Panc1 (cell line): Measurements from ENCODE around the gene RFX8. TPM values are rescaled to one million over a fixed set of nuclear protein-coding genes. Genes with fewer than 3 reads are reported as not detected.

Source experiments
- ATAC-seq: fragments of 200-7000 bp; cut with Tn5 transposase; 2 replicates; pipeline ENCODE4 v1.9.1; 2020; ENCODE audit warnings: mild to moderate bottlenecking, moderate library complexity
- BruUV-seq: library from RNA; stranded (reverse); fragments of 400-500 nt; replicated peaks from 2 replicates; lab custom pipeline; 2021; lab: Mats Ljungman, UMichigan
- CTCF ChIA-PET: fragments of 300-600 bp; sonication (Branson Sonifier 250); formaldehyde crosslinking; loops from one replicate; lab custom pipeline; 2022; ENCODE audit warnings: antibody characterized with exemption; lab: Charles Lee
- POLR2A ChIA-PET: fragments of 300-600 bp; sonication (Branson Sonifier 250); formaldehyde crosslinking; loops from one replicate; lab custom pipeline; 2022; ENCODE audit warnings: antibody characterized with exemption; lab: Charles Lee
- DNase-seq: peaks from one replicate; pipeline ENCODE4 v3.0.0-alpha.2; 2010; ENCODE audit warnings: low read depth, low spot score
- H3K27ac ChIP-seq: 2 replicates; pipeline ENCODE4 v1.5.1; 2011; ENCODE audit warnings: mild to moderate bottlenecking, low read length, inconsistent platforms
- H3K27me3 ChIP-seq: fragments of 200-500 bp; sonication (Bioruptor generic); 2 replicates; pipeline ENCODE4 v1.6.0; 2014; ENCODE audit warnings: low read length, inconsistent platforms; ENCODE audit not compliant: control insufficient read depth, insufficient read depth
- H3K36me3 ChIP-seq: fragments of 200-500 bp; sonication (Bioruptor generic); 2 replicates; pipeline ENCODE4 v1.5.1; 2014; ENCODE audit warnings: inconsistent platforms, mild to moderate bottlenecking, low read length, moderate library complexity; ENCODE audit not compliant: control insufficient read depth, insufficient read depth
- H3K4me1 ChIP-seq: 2 replicates; pipeline ENCODE4 v1.5.1; 2011; ENCODE audit warnings: inconsistent platforms, mild to moderate bottlenecking, low read length, moderate library complexity; ENCODE audit not compliant: control insufficient read depth, insufficient read depth
- H3K4me3 ChIP-seq, 2 experiments: 2 replicates each; pipeline ENCODE4 v1.5.1; 2011 to 2012; ENCODE audit warnings: low read depth in 2 of 2, low read length in 2 of 2, mild to moderate bottlenecking in 2 of 2, inconsistent platforms in 1 of 2, moderate library complexity in 1 of 2
- H3K9me3 ChIP-seq: fragments of 200-500 bp; sonication (Bioruptor generic); 2 replicates; pipeline ENCODE4 v1.5.1; 2014; ENCODE audit warnings: low read depth, mild to moderate bottlenecking, inconsistent platforms, low read length, moderate library complexity; ENCODE audit not compliant: control insufficient read depth, insufficient read depth
- POLR2AphosphoS5 ChIP-seq: IDR thresholded peaks from 2 replicates; pipeline ENCODE4 v1.6.1; 2012; ENCODE audit warnings: mild to moderate bottlenecking, low read depth, low read length, moderate library complexity
- SIN3A ChIP-seq: IDR thresholded peaks from 2 replicates; pipeline ENCODE4 v1.6.1; 2012; ENCODE audit warnings: low read depth, mild to moderate bottlenecking, low read length, moderate library complexity, borderline replicate concordance; ENCODE audit not compliant: insufficient read depth
- TCF7L2 ChIP-seq: IDR thresholded peaks from 2 replicates; pipeline ENCODE4 v1.6.1; 2011; ENCODE audit warnings: mild to moderate bottlenecking, low read depth, low read length, inconsistent platforms
- in situ Hi-C: cut with HindIII; loops from 2 replicates; pipeline ENCODE4 v1.10.0; 2016; ENCODE audit warnings: low sequenced_read_pairs, low pct_unique_long_range_greater_than_20kb
- intact Hi-C: fragments of 100-400 bp; cut with micrococcal nuclease; formaldehyde crosslinking; loops from one replicate; pipeline ENCODE4 v1.10.0; 2022; ENCODE audit not compliant: unreplicated experiment
- total RNA-seq: library from RNA; stranded (reverse); gene quantifications from one replicate; pipeline ENCODE4 v1.2.1, GENCODE V29; 2021; ENCODE audit not compliant: unreplicated experiment
- TF ChIP-seq, protein P1 (sequence below), 2 experiments: IDR thresholded peaks; 2 replicates each; pipeline ENCODE4 v1.6.1; 2011 to 2012; ENCODE audit warnings: low read depth in 2 of 2, control low read depth in 1 of 2, low read length in 1 of 2, mild to moderate bottlenecking in 1 of 2, moderate library complexity in 1 of 2; ENCODE audit not compliant: insufficient read depth in 1 of 2
- TF ChIP-seq, protein P2 (sequence below): fragments of 450-650 bp; IDR thresholded peaks from 2 replicates; pipeline ENCODE4 v1.5.1; 2017; ENCODE audit warnings: mild to moderate bottlenecking

The RFX8 gene
- total RNA-seq, 1 experiment from 2014 or later: not detected

DNA sequence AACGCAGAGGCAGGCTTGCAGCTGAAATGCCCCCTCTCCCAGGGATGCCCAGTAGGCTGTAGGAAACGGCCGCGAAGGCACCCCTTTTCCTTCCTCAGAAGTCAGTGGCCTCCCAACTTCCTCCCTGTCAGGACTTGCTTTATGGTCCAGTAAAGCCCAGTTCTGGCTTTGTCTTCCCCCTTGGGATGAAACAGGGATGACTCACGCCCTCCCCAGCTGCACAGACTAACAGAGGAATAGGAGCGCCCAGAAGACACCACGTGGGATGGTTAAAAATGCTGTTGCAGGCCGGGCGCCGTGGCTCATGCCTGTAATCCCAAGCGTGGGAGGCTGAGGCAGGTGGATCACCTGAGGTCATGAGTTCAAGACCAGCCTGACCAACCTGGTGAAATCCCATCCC is 94.5 kb downstream of the RFX8 start:
- intact Hi-C loops (no loop called here), in situ Hi-C loops (no loop called here)
- ChIA-PET POLR2A (no interaction called here), CTCF (interaction anchor here (0.6 kb wide), 1 partner anchor 437 kb away, joined by 3 read pairs; no protein-coding TSS in a partner anchor)
- TF ChIP-seq TCF7L2: no peak
- no peak for TF ChIP-seq POLR2AphosphoS5
- TF ChIP-seq, protein P1, sequence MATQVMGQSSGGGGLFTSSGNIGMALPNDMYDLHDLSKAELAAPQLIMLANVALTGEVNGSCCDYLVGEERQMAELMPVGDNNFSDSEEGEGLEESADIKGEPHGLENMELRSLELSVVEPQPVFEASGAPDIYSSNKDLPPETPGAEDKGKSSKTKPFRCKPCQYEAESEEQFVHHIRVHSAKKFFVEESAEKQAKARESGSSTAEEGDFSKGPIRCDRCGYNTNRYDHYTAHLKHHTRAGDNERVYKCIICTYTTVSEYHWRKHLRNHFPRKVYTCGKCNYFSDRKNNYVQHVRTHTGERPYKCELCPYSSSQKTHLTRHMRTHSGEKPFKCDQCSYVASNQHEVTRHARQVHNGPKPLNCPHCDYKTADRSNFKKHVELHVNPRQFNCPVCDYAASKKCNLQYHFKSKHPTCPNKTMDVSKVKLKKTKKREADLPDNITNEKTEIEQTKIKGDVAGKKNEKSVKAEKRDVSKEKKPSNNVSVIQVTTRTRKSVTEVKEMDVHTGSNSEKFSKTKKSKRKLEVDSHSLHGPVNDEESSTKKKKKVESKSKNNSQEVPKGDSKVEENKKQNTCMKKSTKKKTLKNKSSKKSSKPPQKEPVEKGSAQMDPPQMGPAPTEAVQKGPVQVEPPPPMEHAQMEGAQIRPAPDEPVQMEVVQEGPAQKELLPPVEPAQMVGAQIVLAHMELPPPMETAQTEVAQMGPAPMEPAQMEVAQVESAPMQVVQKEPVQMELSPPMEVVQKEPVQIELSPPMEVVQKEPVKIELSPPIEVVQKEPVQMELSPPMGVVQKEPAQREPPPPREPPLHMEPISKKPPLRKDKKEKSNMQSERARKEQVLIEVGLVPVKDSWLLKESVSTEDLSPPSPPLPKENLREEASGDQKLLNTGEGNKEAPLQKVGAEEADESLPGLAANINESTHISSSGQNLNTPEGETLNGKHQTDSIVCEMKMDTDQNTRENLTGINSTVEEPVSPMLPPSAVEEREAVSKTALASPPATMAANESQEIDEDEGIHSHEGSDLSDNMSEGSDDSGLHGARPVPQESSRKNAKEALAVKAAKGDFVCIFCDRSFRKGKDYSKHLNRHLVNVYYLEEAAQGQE (IDR thresholded peaks at IDR 0.05; ENCODE audit: insufficient read depth in 1 of 2, low read depth in 2 of 2, low read length in 1 of 2): no peak
- TF ChIP-seq, protein P2, sequence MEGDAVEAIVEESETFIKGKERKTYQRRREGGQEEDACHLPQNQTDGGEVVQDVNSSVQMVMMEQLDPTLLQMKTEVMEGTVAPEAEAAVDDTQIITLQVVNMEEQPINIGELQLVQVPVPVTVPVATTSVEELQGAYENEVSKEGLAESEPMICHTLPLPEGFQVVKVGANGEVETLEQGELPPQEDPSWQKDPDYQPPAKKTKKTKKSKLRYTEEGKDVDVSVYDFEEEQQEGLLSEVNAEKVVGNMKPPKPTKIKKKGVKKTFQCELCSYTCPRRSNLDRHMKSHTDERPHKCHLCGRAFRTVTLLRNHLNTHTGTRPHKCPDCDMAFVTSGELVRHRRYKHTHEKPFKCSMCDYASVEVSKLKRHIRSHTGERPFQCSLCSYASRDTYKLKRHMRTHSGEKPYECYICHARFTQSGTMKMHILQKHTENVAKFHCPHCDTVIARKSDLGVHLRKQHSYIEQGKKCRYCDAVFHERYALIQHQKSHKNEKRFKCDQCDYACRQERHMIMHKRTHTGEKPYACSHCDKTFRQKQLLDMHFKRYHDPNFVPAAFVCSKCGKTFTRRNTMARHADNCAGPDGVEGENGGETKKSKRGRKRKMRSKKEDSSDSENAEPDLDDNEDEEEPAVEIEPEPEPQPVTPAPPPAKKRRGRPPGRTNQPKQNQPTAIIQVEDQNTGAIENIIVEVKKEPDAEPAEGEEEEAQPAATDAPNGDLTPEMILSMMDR: no peak
- no peak for TF ChIP-seq SIN3A
- ATAC-seq (no peak), DNase-seq (no peak)
- Histone ChIP-seq H3K4me1 (no peaks in the 10 kb centered on the region), H3K9me3 (no peaks in the 10 kb centered on the region), H3K27me3 (peaks cover 5% of the 10 kb centered on the region), H3K4me3 (no peak overlapping the region), H3K36me3 (no peaks in the 10 kb centered on the region), H3K27ac (no peak overlapping the region)
- BruUV-seq: no TSS peak

DNA sequence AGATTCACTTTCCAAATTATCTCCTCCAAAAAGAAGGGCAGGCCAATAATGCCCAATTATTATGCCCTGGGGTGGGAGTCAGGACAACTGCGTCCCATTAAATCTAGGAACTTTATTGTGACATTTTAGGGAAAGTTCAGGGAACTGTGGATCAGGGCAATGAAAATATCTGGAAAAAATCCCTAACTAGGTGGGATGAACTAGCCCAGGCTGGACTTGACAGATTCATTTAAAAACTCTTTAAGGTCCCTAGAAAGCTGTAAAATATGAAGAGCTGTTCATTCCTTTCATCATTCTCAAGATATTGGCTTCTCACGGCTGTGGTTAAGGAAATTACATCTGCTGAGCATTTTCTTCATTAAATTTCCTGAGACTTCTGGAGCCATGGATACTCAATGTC is 95.8 kb downstream of the RFX8 start:
- DNase-seq (no peak), ATAC-seq (no peak)
- TF ChIP-seq, protein P1 (IDR thresholded peaks at IDR 0.05; ENCODE audit: insufficient read depth in 1 of 2, low read depth in 2 of 2, low read length in 1 of 2): no peak
- TF ChIP-seq SIN3A: no peak
- TF ChIP-seq, protein P2: no peak
- TF ChIP-seq POLR2AphosphoS5: no peak
- no peak for TF ChIP-seq TCF7L2
- H3K4me3 ChIP-seq: no peak overlapping the region
- no peaks in the 10 kb centered on the region for H3K9me3 ChIP-seq
- intact Hi-C loops (no loop called here), in situ Hi-C loops (no loop called here)
- BruUV-seq: no TSS peak
- no peak overlapping the region for H3K27ac ChIP-seq
- peaks cover 3% of the 10 kb centered on the region; the same call in 1 of the 2 replicates for H3K27me3 ChIP-seq
- ChIA-PET CTCF (no interaction called here), POLR2A (no interaction called here)
- no peaks in the 10 kb centered on the region for H3K36me3 ChIP-seq
- no peaks in the 10 kb centered on the region for H3K4me1 ChIP-seq
